Motor neuron (in vitro differentiated cells): ENCODE results near the gene AKT2. TPM values are rescaled to one million over a fixed set of nuclear protein-coding genes. Genes with fewer than 3 reads are reported as not detected.
A peak's percentile ranks its signal among the peaks of the same experiment; 100 is the strongest.

Source experiments
- ATAC-seq, 8 experiments: fragments of 200-7000 bp; cut with Tn5 transposase; replicated peaks in 6 of 8; 2 replicates each; pipeline ENCODE4 v1.8.0; 2021; ENCODE audit warnings: mild to moderate bottlenecking in 8 of 8, moderate library complexity in 8 of 8
- H3K27ac ChIP-seq, 2 donors: fragments of 250-450 bp; sonication (Bioruptor Pico); 2 replicates each; pipeline ENCODE4 v1.9.0; 2021; ENCODE audit warnings: antibody characterized with exemption in 2 of 2, mild to moderate bottlenecking in 2 of 2, moderate library complexity in 1 of 2
- H3K4me1 ChIP-seq, 2 donors: fragments of 250-450 bp; sonication (Bioruptor Pico); replicated peaks in 1 of 2; 2 replicates each; pipeline ENCODE4 v1.6.1; 2021; ENCODE audit warnings: antibody characterized with exemption in 2 of 2, mild to moderate bottlenecking in 2 of 2, moderate library complexity in 1 of 2
- H3K4me3 ChIP-seq, 5 donors: fragments of 250-450 bp; sonication (Bioruptor Pico); 2 replicates each; pipeline ENCODE4 v1.9.0; 2021; ENCODE audit warnings: antibody characterized with exemption in 5 of 5, mild to moderate bottlenecking in 5 of 5, moderate library complexity in 4 of 5
- WGBS, 10 experiments: fragments of 450-650 bp; shearing (Covaris generic); methylation state at CpG; one replicate each; pipeline ENCODE4 v1.0.0; 2022; 5-methylcytosine and 5-hydroxymethylcytosine counted together
- in situ Hi-C, 9 experiments: fragments of 400-800 bp; cut with MboI; loops; one replicate each; pipeline ENCODE4 v1.15.0; 2021; ENCODE audit warnings: low sequenced_read_pairs in 9 of 9, low pct_unique_long_range_greater_than_20kb in 2 of 9; ENCODE audit not compliant: unreplicated experiment in 9 of 9
- total RNA-seq, 8 experiments: library from RNA; unstranded; fragments of 300-600 nt; gene quantifications; 2 replicates each; pipeline versions ENCODE4 v1.2.3 to v1.2.4, GENCODE V29; 2022

The AKT2 gene
- total RNA-seq, 8 experiments from 2014 or later = 21.0 to 141 (median 44.0) TPM

- no peak for ATAC-seq
- WGBS, 10 experiments = 49 to 100% (median 63%) methylated on average over 1 to 5 of the region's 5 CpGs; no CpG with 5 or more reads in 2 of the 10 experiments
- Histone ChIP-seq H3K4me3 (no peak overlapping the region), H3K4me1 (no peaks in the 10 kb centered on the region), H3K27ac (no peak overlapping the region)
- in situ Hi-C loops = no loop called here
Observed at GRCh38 chr19:40210889-40211288, 74.3 kb downstream of the AKT2 start.

GRCh38 chr19:40208602-40209001 is 76.5 kb downstream of the AKT2 start:
- ATAC-seq = peak in 2 of 8 experiments; percentile 23 to 37
- H3K27ac ChIP-seq = no peak overlapping the region
- 80 to 100% (median 95%) methylated on average over 2 to 4 of the region's 5 CpGs; no CpG with 5 or more reads in 4 of the 10 experiments for WGBS, 10 experiments
- no peaks in the 10 kb centered on the region for H3K4me1 ChIP-seq
- in situ Hi-C loops = no loop called here
- H3K4me3 ChIP-seq = no peak overlapping the region

DNA sequence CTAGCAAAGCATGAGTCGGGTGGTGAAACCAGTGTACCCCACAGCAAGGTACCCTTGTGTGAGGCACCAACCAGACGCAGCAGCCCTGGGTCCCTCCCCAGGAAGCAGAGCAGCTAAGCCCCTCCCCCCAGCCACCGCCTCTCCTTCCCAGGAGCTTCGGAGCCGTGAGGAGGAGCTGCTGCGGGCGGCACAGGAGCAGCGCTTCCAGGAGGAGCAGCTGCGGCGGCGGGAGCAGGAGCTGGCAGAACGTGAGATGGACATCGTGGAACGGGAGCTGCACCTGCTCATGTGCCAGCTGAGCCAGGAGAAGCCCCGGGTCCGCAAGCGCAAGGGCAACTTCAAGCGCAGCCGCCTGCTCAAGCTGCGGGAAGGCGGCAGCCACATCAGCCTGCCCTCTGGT is 79.4 kb downstream of the AKT2 start:
- 85 to 100% (median 95%) methylated on average over 1 to 15 of the region's 21 CpGs; no CpG with 5 or more reads in 3 of the 10 experiments for WGBS, 10 experiments
- no peaks in the 10 kb centered on the region for H3K4me1 ChIP-seq
- in situ Hi-C loops = no loop called here
- no peak for ATAC-seq
- H3K27ac ChIP-seq = no peak overlapping the region
- no peak overlapping the region for H3K4me3 ChIP-seq

DNA sequence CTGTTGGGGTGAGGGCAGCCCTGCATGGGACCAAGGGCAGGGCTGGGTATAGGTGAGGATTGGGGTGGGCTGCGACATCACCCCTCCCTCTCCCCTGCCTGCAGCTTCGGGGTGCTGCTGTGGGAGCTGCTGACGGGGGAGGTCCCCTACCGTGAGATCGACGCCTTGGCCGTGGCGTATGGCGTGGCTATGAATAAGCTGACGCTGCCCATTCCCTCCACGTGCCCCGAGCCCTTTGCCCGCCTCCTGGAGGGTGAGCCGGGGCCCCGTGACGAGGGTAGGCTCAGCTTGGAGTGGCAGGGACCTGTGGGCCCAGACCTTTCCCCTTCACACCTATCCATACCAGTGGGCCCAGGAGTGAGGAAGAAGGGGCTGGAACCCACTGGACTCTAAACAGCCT is 80.8 kb downstream of the AKT2 start:
- ATAC-seq = no peak
- in situ Hi-C loops = no loop called here
- no peak overlapping the region for H3K4me3 ChIP-seq
- WGBS, 10 experiments = 80 to 100% (median 88%) methylated on average over 1 to 11 of the region's 16 CpGs; no CpG with 5 or more reads in 6 of the 10 experiments
- H3K27ac ChIP-seq = no peak overlapping the region
- H3K4me1 ChIP-seq = no peaks in the 10 kb centered on the region

DNA sequence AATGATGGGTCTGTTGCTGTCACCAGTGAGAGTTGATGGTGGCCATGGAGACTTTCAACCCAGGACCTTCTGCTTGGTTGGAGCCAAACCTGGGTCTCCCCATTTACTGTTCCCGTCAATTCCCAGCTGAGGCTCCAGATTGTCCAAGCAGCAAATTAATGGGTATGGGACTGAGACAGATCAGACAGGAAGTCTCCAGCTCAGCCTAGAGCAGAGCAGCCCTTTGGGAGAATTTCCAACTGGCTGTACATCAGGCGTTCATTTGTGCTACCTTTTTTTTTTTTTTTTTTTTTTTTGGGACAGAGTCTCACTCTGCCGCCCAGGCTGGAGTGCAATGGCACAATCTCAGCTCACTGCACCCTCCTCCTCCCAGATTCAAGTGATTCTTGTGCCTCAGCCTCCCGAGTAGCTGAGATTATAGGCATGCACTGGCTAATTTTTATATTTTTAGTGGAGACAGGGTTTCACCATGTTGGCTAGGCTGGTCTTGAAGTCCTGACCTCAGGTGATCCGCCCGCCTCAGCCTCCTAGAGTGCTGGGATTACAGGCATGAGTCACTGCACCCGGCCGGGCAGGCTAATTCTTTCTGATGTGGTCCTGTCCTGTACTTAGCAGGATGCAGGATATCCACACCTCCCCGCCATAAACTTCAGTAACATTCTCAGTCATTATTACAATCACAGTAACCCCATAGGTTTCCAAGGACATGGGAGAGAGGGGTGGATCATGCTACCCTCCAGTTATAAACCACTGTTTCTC is 84.6 kb downstream of the AKT2 start:
- 18 to 100% (median 78%) methylated on average over 1 to 5 of the region's 9 CpGs; no CpG with 5 or more reads in 2 of the 10 experiments for WGBS, 10 experiments
- peak in 1 of 8 experiments; percentile 38 for ATAC-seq
- Histone ChIP-seq H3K27ac (no peak overlapping the region), H3K4me1 (no peaks in the 10 kb centered on the region), H3K4me3 (no peak overlapping the region)
- in situ Hi-C loops = no loop called here

- ATAC-seq = no peak
- Histone ChIP-seq H3K4me3 (no peak overlapping the region), H3K4me1 (no peaks in the 10 kb centered on the region), H3K27ac (no peak overlapping the region)
- in situ Hi-C loops = no loop called here
- 60 to 100% (median 100%) methylated on average over 1 to 4 of the region's 29 CpGs; no CpG with 5 or more reads in 6 of the 10 experiments for WGBS, 10 experiments
Observed at GRCh38 chr19:40198272-40198990, 86.7 kb downstream of the AKT2 start.

DNA sequence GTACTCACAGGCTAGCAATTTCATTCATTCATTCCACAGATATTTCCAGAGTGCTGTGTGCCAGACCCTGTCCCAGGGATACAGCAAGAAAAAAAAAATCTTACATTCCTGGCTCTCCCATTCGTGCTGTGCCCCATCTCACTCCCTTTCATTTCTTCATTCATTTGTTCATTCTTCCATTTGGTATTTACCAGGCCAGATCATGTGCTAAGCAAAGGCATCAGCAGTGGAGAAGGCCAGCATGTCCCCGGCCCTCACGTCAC is 91.6 kb downstream of the AKT2 start:
- 17 to 100% (median 93%) methylated on average over 1 to 3 of the region's 3 CpGs; no CpG with 5 or more reads in 2 of the 10 experiments for WGBS, 10 experiments
- Histone ChIP-seq H3K27ac (no peak overlapping the region), H3K4me1 (peaks cover 0 to 5% of the 10 kb centered on the region in 2 donors), H3K4me3 (no peak overlapping the region)
- no peak for ATAC-seq
- in situ Hi-C loops = no loop called here

DNA sequence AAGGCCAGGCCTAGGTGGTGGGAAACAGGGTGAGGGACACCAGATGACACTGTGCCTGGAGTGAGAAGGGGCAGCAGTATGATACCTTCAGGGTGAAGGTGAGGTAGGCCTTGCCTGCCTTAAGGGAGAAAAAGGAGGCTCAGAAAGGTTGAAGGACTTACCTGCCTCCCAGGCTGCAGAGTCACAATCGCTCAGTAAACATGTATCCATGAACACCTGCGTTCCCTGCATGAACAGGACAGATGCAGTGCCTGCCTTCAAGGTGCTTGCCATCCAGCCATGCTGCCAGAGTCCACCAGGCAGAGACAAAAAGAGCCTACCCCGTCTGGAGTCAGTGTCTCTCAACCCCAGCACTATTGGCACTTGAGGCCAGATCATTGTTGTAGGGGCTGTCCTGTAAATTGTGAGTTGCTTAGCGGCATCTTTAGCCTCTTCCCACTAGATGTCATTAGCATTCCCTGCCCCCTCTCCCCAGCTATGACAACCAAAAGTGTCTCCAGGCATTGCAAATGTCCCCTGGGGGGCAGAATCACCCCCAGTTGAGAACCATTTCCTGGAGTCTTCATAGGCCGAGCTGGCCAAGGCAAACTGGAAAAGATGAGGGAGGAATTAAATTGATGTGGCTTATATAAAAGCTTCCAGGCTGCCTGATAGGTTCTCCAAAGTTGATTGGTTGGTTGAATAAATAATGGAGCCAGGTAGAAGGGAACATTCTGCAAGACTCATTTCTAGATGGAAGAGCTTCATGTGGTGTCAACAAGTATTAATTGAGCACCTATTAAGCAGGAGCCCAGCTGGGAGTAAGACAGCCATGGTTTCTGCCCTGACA is 92.2 kb downstream of the AKT2 start:
- Histone ChIP-seq H3K4me1 (peaks cover 0 to 5% of the 10 kb centered on the region in 2 donors), H3K27ac (no peak overlapping the region), H3K4me3 (peak overlapping the region in 3 of 5 donors; percentile 85 to 96 (median 94))
- ATAC-seq = no peak
- 40 to 85% (median 66%) methylated on average over 1 to 4 of the region's 5 CpGs; no CpG with 5 or more reads in 2 of the 10 experiments for WGBS, 10 experiments
- in situ Hi-C loops = no loop called here

GRCh38 chr19:40191836-40192646 is 93.1 kb downstream of the AKT2 start:
- H3K4me3 ChIP-seq = peak overlapping the region; percentile 85 to 99 (median 96)
- WGBS, 10 experiments = 73 to 96% (median 81%) methylated on average over 3 to 5 of the region's 62 CpGs; no CpG with 5 or more reads in 7 of the 10 experiments
- peak; percentile 22 to 77 (median 69) for ATAC-seq
- peaks cover 0 to 5% of the 10 kb centered on the region in 2 donors for H3K4me1 ChIP-seq
- H3K27ac ChIP-seq = peak overlapping the region; percentile 85 to 89
- in situ Hi-C loops = no loop called here

DNA sequence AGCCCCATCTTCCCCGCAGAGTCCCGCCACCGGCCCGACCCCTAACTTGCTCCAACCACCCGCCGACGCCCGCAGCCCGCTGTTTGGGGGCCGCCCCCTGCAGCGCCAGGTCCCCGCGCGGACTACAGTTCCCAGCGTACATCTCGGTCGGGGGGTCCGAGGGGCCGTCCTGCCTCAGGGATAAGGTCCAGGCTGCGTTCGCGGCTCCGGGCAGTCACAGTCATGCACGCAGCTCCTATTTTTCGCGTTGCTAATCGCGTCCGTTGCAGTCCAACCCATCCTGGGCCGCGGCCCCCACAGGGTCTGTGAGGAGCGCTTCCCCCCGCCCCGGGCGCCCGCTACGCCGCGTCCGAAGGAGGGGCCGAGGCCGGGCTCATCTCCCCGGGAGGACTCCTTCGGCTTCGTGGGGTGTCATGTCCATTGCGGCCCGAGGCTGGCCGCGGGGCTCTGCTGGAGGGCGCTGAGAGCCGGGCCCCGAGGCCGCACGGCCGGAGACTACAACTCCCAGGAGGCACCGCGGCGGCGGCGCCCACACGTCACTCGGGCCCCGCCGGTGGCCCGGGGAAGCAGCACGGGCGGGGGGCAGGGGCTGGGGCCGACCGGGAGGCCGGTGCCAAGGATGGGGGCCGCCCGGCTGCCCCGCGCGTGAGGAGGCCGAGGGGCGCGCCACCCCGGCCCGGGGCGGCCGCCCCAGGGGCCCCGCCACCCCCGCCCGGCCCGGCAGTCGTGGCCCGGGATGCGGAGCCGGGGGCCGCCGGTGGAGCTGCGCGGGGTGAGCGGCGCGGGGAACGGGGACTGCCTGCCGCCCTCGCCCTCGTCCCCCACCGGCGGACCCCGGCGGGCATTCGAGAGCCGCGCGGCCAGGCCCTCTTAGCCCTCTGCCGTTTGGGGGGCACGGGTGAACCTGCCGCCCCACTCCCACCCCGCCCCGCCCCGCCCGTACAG is 94.0 kb downstream of the AKT2 start, which contains the start of gene MAP3K10:
Gene MAP3K10 (plus strand): TSS at position 536 of the 945 bp plus-strand sequence. CDS start 606 bp downstream, outside the sequence.
- Histone ChIP-seq H3K4me1 (peaks cover 0 to 5% of the 10 kb centered on the region in 2 donors), H3K27ac (peak within 1 kb of the TSS; percentile 85 to 89), H3K4me3 (peak within 1 kb of the TSS; percentile 85 to 99 (median 96))
- in situ Hi-C loops = no loop called here
- WGBS, 10 experiments = no CpG with 5 or more reads among the region's 116 CpGs
- peak; percentile 75 to 93 (median 92) for ATAC-seq

GRCh38 chr19:40184273-40184672 is 100.9 kb downstream of the AKT2 start:
- WGBS, 10 experiments = 25 to 100% (median 100%) methylated on average over 1 of the region's 1 CpG; no CpG with 5 or more reads in 5 of the 10 experiments
- no peak overlapping the region for H3K27ac ChIP-seq
- no peaks in the 10 kb centered on the region for H3K4me1 ChIP-seq
- H3K4me3 ChIP-seq = no peak overlapping the region
- in situ Hi-C loops = no loop called here
- no peak for ATAC-seq
